Measurements from ENCODE around the gene WFIKKN2. TPM values are rescaled to one million over a fixed set of nuclear protein-coding genes. Genes with fewer than 3 reads are reported as not detected.

Gene WFIKKN2
- total and polyA plus RNA-seq, 2 of the 8 experiments (the other 6 are each of a cell fraction or from before 2014, with no cell fraction given): 0.07 to 0.30 TPM

DNA sequence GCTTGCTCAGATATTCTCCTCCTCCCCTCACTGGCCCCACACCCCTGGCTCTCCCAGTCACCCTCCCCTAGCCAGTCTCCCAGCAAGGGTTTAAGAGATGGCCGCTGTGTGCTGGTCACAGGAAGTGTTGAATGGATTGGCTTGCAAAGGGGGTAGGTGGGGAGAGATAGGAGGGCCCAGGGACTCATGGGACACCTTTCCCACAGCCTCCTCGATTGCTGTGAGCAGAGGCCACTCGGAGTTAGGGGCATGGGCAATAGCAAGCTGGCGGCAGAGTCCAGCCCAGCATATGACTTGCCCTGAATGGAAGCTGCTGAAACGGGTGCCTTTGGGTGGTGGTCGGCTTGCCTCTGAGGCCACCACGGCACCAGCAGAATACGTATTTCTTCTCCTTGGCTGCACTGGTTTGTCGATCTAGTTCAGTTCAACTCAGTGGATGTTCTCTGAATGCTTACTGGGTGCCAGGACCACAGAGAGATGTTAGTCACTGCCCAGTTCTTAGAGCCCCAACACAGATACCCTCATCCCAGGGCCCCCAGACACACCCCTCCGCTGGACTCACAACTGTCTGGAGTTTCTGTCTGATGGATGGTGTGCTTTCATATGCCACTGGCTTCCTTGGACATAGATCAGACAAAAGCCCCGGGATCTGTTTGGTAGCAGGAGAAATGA is 6.0 kb downstream of the WFIKKN2 start:
- H4K91ac ChIP-seq (replicated peaks; ENCODE audit: insufficient read length, low read length): no peak overlapping the region
- 85% methylated on average over 11 of the region's 11 CpGs; no CpG with 5 or more reads in 1 of the 2 experiments for WGBS, 2 experiments (ENCODE audit: extremely low coverage in 1 of 2, insufficient coverage in 1 of 2, insufficient read length in 1 of 2, insufficient replicate concordance in 2 of 2, low coverage in 1 of 2, low lambda C conversion rate in 2 of 2, missing lambda C conversion rate in 1 of 2)
- no peak overlapping the region for H2BK12ac ChIP-seq (ENCODE audit: low read depth, low read length)
- 0 out of 2 replicates have a peak overlapping the region, but pooled peaks have one; percentile 48 for H2AFZ ChIP-seq (ENCODE audit: low read length)
- peak overlapping the region; percentile 73; the same call in 1 of the 2 replicates for H2BK15ac ChIP-seq (ENCODE audit: low read length)
- peaks cover 0 to 10% (median 4%) of the 10 kb centered on the region in 4 experiments; a peak in 3 of 7 replicates for H3K4me1 ChIP-seq (replicated peaks in 1 of 4; ENCODE audit: control insufficient read depth in 3 of 4, insufficient read depth in 4 of 4, low read length in 3 of 4)
- no peak overlapping the region for H3K4me2 ChIP-seq (ENCODE audit: insufficient read depth in 1 of 2, low read depth in 2 of 2, low read length in 2 of 2)
- H4K5ac ChIP-seq (ENCODE audit: insufficient read length, low read depth, low read length): no peak overlapping the region
- no peaks in the 10 kb centered on the region for H3K79me2 ChIP-seq (ENCODE audit: control insufficient read depth in 1 of 2, insufficient read depth in 2 of 2, low read length in 2 of 2)
- no peaks in the 10 kb centered on the region for H3K36me3 ChIP-seq (ENCODE audit: control insufficient read depth in 2 of 4, insufficient read depth in 4 of 4, low read length in 3 of 4)
- ChIA-PET CTCF (ENCODE audit: partially characterized antibody) (interaction anchor here (0.7 to 31.7 kb wide), 36 partner anchors 9 to 340 kb away, joined by 3 to 735 read pairs (median 6); partner anchors contain the start of gene SPATA20), POLR2A (ENCODE audit: partially characterized antibody) (interaction anchor here (0.8 to 1.3 kb wide), 6 partner anchors 11 to 104 kb away, joined by 3 to 7 read pairs (median 3); partner anchors contain the start of gene TOB1)
- FAIRE-seq (no peak), DNase-seq (ENCODE audit: low read depth in 1 of 2, low spot score in 2 of 2) (no peak)
- no peaks in the 10 kb centered on the region for H3K27me3 ChIP-seq (replicated peaks in 1 of 4; ENCODE audit: control insufficient read depth in 3 of 4, extremely low read depth in 1 of 4, insufficient read depth in 3 of 4, low read length in 3 of 4)
- no peak overlapping the region for H3K9ac ChIP-seq (replicated peaks in 1 of 4; ENCODE audit: extremely low read depth in 1 of 4, low read depth in 3 of 4, low read length in 3 of 4)
- no peaks in the 10 kb centered on the region for H4K20me1 ChIP-seq (replicated peaks in 1 of 2; ENCODE audit: control insufficient read depth in 1 of 2, insufficient read depth in 2 of 2, low read length in 2 of 2)
- peak overlapping the region; percentile 37; the same call in 1 of the 2 replicates for H2BK5ac ChIP-seq (ENCODE audit: low read depth, low read length)
- H3K18ac ChIP-seq (ENCODE audit: extremely low read depth, low read length): no peak overlapping the region; the same call in 1 of the 2 replicates
- no peak overlapping the region for H2AK5ac ChIP-seq (ENCODE audit: low read depth, low read length)
- TF ChIP-seq PHF8 (conservative IDR thresholded peaks at IDR 0.05; ENCODE audit: low read depth, low read length) (no peak), POLR2AphosphoS5 (IDR thresholded peaks at IDR 0.05; ENCODE audit: low read depth, low read length) (no peak), NANOG (IDR thresholded peaks at IDR 0.05; ENCODE audit: insufficient read depth, low read depth, low read length, poor library complexity, severe bottlenecking) (no peak), CHD2 (IDR thresholded peaks at IDR 0.05; ENCODE audit: low read length) (no peak), KDM5A (IDR thresholded peaks at IDR 0.05; ENCODE audit: low read length) (no peak), TEAD4 (IDR thresholded peaks at IDR 0.05; ENCODE audit: low read depth, low read length) (no peak), FOSL1 (IDR thresholded peaks at IDR 0.05; ENCODE audit: insufficient read depth, low read depth, low read length) (no peak), SP4 (IDR thresholded peaks at IDR 0.05; ENCODE audit: low read length) (no peak), SAP30 (IDR thresholded peaks at IDR 0.05; ENCODE audit: insufficient read depth, insufficient replicate concordance, low read length) (no peak), SP1 (IDR thresholded peaks at IDR 0.05; ENCODE audit: low read depth, low read length) (no peak), TCF12 (IDR thresholded peaks at IDR 0.05; ENCODE audit: low read depth, low read length) (no peak), SRF (IDR thresholded peaks at IDR 0.05; ENCODE audit: low read depth, low read length) (no peak)
- TF ChIP-seq, protein P1, sequence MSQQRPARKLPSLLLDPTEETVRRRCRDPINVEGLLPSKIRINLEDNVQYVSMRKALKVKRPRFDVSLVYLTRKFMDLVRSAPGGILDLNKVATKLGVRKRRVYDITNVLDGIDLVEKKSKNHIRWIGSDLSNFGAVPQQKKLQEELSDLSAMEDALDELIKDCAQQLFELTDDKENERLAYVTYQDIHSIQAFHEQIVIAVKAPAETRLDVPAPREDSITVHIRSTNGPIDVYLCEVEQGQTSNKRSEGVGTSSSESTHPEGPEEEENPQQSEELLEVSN (IDR thresholded peaks at IDR 0.05): no peak
- no peak overlapping the region for H3K56ac ChIP-seq (replicated peaks; ENCODE audit: insufficient read length, low read depth, low read length)
- no peak overlapping the region for H3K27ac ChIP-seq (ENCODE audit: low read depth, low read length)
- H3K4ac ChIP-seq (replicated peaks; ENCODE audit: insufficient read length, low read depth, low read length): no peak overlapping the region
- no peak overlapping the region for H3K4me3 ChIP-seq (ENCODE audit: extremely low read depth in 1 of 4, insufficient read depth in 2 of 4, low read depth in 3 of 4, low read length in 4 of 4)
- H3K23me2 ChIP-seq (ENCODE audit: low read depth, low read length): no peaks in the 10 kb centered on the region
- H3K9me3 ChIP-seq (ENCODE audit: insufficient read depth in 2 of 2, low read depth in 1 of 2, low read length in 1 of 2): no peaks in the 10 kb centered on the region
- no peak overlapping the region for H4K8ac ChIP-seq (ENCODE audit: extremely low read depth, insufficient read depth, low read length)
- no peak overlapping the region for H3K14ac ChIP-seq (ENCODE audit: insufficient read length)
- H3K23ac ChIP-seq (ENCODE audit: insufficient read length): no peak overlapping the region
- H2BK20ac ChIP-seq (ENCODE audit: low read length): no peak overlapping the region
- no peaks in the 10 kb centered on the region for H3K79me1 ChIP-seq (ENCODE audit: low read depth, low read length)
- no peak overlapping the region for H2BK120ac ChIP-seq (replicated peaks; ENCODE audit: low read depth, low read length)

Data from H1 (cell line).